ENCODE results near the gene RNF5.

DNA sequence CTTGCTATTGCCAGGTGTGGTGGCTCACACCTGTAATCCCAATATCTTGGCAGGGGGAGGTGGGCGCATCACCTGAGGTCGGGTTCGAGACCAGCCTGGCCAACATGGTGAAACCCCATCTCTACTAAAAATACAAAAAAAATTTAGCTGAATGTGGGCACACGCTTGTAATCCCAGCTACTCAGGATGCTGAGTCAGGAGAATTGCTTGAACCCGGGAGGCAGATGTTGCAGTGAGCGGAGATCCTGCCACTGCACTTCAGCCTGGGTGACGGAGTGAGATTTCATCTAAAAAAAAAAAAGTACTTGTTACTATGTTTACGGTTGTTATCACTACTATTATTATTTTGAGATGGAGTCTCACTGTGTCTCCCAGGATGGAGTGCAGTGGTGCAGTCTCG, 21.3 kb upstream of the RNF5 start:
- TF ChIP-seq, protein P1, sequence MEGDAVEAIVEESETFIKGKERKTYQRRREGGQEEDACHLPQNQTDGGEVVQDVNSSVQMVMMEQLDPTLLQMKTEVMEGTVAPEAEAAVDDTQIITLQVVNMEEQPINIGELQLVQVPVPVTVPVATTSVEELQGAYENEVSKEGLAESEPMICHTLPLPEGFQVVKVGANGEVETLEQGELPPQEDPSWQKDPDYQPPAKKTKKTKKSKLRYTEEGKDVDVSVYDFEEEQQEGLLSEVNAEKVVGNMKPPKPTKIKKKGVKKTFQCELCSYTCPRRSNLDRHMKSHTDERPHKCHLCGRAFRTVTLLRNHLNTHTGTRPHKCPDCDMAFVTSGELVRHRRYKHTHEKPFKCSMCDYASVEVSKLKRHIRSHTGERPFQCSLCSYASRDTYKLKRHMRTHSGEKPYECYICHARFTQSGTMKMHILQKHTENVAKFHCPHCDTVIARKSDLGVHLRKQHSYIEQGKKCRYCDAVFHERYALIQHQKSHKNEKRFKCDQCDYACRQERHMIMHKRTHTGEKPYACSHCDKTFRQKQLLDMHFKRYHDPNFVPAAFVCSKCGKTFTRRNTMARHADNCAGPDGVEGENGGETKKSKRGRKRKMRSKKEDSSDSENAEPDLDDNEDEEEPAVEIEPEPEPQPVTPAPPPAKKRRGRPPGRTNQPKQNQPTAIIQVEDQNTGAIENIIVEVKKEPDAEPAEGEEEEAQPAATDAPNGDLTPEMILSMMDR (IDR thresholded peaks at IDR 0.05 in 4 of 5, conservative IDR thresholded peaks at IDR 0.05 in 1 of 5) = no peak
- no peak for TF ChIP-seq POLR2A (IDR thresholded peaks at IDR 0.05)

Measured in gastrocnemius medialis (tissue), 4 donors.